HUDEP-2 (cell line): Measurements from ENCODE around the gene KLHL26.

Experiments
- DNase-seq, 76 experiments: peaks; one replicate each; lab custom pipeline; 2025; ENCODE audit not compliant: unreplicated experiment in 76 of 76; lab: John Stamatoyannopoulos, UW

Gene KLHL26

GRCh38 chr19:18660939-18661670, 24.3 kb downstream of the KLHL26 start:
- DNase-seq = no peak

DNA sequence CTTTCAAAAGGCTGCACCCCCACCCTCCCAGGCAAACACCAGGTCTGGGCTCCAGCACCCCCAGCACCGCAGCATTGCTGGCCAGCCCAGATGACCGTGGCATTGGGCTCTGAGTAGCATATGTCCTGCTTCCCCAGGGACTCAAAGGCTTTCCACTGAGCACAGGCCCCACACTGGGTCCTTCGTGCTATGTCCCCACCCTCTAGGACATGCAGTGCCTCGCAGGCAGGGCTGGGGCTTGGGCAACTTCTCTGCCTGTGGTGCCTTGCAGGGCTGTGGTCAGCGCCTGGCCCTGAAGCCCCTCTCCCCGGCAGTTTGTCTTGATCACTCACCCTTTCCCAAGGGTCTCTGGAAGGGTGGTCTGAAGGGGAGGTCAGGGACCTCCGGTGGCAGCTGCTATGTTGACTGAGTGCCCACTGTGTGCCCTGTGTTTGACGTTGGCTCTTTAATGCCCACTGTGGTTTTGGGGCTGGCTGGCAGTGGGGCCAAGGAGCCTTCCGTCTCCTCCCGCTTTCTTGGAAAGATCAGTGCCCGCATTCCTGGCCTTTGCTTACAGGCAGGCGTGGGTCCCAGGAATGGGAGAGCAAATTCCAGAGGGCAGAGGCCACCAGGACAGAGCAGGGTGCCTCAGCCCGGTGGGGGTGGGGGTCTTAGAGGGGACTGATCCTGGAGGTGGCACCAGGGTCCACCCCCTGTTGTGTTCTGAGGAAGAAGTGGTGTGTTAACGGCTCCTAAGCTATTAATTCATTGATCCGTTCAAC, 26.3 kb downstream of the KLHL26 start:
- no peak for DNase-seq

- DNase-seq = no peak
Observed at GRCh38 chr19:18663940-18664530, 27.2 kb downstream of the KLHL26 start.

DNA sequence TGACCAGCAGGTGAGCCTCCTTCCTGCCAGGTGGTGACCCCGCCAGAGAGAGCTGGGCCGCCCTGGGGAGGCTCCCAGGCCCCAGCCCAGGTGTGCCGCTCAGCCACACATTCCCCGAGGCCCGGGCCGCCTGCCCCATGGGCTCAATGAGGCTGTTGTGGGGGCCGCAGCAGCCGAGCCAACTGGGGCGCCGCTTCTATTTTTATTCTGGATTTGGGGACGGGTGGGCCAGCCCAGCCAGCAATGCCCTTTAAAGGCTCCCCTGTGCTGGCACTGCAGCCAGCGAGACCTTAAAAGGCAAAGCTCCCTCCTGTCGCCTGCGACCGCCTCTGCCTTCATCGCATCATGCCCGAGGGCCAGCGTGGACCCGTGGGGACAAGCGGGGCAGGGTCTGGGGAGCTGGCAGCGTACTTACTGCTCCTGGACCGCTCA, 29.0 kb downstream of the KLHL26 start:
- DNase-seq = no peak

- DNase-seq = no peak
Observed at GRCh38 chr19:18666317-18666716, 29.5 kb downstream of the KLHL26 start.

DNA sequence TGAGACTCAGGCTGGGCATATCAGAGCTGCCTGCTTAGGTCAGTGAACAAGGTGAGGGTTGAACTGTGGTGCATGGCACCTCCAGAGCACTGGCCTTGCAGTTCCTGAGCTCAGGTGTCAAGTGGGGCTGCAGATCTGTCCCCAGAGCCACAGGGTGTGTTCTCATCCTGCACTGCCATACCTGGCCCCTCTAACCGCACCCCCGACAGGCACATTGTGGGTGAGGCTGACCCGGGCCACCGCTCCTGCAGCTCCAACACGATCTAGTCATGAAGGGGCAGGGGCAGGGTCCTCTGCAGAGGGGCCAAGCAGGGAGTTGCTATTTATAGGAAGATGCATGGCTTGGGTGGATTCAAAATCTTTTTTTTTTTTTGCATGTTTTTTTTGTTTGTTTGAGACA, 30.0 kb downstream of the KLHL26 start:
- no peak for DNase-seq

DNA sequence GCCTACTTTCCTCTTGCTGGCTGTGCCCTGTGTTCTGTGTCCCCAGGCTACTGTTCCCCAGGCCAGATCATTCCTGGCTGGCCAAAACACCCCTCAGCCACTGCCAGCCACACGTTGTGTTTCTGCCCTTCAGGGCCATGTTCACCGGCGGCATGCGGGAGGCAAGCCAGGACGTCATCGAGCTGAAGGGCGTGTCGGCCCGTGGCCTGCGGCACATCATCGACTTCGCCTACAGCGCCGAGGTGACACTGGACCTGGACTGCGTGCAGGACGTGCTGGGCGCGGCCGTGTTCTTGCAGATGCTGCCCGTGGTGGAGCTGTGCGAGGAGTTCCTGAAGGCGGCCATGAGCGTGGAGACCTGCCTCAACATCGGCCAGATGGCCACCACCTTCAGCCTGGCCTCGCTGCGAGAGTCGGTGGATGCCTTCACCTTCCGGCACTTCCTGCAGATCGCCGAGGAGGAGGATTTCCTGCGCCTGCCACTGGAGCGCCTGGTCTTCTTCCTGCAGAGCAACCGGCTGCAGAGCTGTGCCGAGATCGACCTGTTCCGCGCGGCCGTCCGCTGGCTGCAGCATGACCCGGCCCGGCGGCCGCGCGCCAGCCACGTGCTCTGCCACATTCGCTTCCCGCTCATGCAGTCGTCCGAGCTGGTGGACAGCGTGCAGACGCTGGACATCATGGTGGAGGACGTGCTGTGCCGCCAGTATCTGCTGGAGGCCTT, 30.9 kb downstream of the KLHL26 start:
- no peak for DNase-seq

DNA sequence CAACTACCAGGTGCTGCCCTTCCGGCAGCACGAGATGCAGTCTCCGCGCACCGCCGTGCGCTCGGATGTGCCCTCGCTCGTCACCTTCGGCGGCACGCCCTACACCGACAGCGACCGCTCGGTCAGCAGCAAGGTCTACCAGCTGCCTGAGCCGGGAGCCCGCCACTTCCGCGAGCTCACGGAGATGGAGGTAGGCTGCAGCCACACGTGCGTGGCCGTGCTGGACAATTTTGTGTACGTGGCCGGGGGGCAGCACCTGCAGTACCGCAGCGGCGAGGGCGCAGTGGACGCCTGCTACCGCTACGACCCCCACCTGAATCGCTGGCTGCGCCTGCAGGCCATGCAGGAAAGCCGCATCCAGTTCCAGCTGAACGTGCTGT, 31.4 kb downstream of the KLHL26 start:
- DNase-seq = no peak

DNA sequence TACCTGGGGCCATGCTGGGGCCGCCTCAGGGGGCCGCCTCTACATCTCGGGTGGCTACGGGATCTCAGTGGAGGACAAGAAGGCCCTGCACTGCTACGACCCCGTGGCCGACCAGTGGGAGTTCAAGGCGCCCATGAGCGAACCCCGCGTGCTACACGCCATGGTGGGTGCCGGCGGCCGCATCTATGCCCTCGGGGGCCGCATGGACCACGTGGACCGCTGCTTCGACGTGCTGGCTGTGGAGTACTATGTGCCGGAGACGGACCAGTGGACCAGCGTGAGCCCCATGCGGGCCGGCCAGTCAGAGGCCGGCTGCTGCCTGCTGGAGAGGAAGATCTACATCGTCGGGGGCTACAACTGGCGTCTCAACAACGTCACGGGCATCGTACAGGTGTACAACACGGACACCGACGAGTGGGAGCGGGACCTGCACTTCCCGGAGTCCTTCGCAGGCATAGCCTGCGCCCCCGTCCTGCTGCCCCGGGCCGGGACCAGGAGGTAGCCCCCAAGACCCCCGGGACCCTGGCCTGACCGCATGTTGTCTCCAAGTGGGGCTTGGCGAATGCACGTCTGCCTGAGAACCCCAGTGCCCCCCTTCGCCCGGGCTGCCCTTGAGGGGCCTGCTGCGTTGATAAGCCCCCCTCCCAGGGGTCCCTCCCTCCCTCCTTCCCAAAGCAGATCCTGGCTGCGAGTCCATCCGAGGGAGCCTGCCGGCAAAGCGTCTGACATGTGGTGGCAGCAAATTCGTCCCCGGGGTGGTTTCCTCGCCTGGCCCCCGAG, 32.1 kb downstream of the KLHL26 start:
- DNase-seq = no peak

DNA sequence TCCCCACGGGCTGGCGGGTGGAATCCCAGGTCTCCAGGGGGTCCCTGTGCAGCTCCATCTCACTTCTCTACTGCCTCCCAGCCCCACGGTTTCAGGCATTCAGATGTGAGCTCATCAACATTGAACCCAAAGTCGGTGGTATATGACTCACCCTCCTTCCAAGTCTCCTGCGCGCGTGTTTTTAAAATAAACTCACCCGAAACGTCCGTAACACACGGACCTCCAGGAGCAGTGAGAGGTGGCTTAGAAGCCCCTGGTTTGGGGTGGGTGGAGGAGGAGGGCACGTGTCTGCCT, 32.6 kb downstream of the KLHL26 start:
- DNase-seq = no peak

GRCh38 chr19:18669883-18670282, 33.1 kb downstream of the KLHL26 start:
- no peak for DNase-seq

DNA sequence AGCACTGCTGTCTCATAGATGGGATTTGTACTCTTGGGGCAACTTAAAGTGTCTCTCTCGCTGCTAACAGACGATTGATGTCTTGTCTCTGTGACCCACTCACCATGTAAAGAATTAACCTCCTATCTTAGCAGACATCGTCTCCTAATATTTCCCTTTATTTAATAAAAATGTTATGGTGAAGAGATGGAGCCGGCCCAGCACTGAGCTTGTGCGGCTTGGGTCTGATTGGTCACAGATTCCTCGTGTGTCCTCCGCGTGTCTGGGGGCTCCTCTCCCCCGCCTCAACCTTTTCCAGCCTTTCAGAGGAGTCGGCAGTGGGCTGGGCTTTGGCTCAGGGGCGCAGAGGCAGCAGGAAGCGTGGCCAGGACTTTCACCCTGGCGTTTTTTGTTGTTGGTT, 33.5 kb downstream of the KLHL26 start:
- DNase-seq = no peak

- DNase-seq = no peak
Observed at GRCh38 chr19:18671303-18672043, 34.6 kb downstream of the KLHL26 start.

DNA sequence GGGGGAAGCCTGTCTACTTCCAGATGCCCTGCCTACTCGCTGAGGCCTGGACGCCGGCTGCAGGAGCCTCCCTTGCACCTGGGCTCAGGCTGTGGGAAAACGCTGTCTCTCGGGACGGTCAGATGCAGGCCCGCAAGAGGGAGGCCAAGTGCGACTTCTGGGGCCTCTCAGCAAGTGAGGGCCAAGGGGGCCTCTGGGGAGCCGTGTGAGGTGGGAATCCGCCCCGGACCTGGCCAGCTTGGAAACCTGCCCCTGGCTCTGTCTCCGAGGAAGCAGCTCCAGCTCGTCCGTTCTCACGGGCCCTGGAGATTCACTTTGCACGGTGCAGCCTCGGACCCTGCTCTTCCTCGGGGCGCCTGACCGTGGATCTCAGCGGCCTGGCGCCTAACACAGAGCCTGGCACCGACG, 35.2 kb downstream of the KLHL26 start:
- no peak for DNase-seq

DNA sequence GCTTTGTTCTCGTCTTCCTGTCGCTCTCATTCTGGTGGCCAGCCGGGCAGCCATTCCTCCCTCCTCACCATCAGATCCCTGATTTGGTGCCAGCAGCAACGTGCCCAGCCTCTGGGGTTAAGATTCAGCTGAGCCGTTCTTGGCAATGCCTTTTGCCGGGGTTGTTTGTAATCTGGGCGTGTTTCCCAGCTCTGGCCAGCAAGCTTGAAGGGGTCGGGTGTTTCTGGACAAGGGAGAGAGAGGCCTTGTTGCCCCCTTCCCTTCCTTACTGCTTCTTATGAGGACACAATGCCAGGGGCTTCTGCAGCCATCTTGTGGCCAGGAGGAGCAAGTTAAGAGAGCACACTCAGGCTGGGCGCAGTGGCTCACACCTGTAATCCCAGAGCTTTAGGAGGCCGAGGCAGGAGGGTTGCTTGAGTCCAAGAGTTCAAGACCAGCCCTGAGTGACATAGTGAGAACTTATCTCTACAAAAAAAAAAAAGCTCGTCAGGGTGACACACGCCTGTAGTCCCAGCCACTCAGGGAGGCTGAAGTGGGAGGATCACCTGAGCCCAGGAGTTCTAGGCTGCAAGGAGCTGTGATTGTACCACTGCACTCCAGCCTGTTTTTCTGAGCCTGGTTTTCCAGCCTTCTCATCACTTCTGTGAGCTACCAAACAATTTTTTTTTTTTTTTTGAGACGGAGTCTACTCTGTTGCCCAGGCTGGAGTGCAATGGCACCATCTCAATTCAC, 35.9 kb downstream of the KLHL26 start:
- no peak for DNase-seq

DNA sequence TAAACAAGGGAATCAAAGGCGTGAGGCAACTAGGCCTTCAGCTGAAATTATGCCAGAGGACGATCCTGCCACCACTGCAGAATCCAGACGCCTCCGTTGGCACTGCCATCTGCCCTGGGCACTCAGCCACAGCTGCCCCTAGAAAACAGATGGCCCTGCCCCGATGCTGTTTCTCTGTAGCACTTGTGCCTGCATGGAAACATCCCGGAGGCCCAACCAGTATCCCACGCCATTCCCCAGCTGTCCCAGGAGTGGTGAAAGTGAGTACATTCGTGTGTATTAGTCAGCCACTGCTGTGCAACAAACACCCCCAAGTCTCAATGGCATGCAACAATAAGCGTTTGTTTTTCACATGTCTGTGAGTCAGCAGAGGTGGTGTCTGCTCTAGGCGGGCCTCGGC, 37.8 kb downstream of the KLHL26 start:
- no peak for DNase-seq

- peak in 21 of 76 experiments; percentile 11 to 55 (median 18) for DNase-seq
Observed at GRCh38 chr19:18675779-18676178, 39.0 kb downstream of the KLHL26 start.

- no peak for DNase-seq
Observed at GRCh38 chr19:18676692-18677091, 39.9 kb downstream of the KLHL26 start.

DNA sequence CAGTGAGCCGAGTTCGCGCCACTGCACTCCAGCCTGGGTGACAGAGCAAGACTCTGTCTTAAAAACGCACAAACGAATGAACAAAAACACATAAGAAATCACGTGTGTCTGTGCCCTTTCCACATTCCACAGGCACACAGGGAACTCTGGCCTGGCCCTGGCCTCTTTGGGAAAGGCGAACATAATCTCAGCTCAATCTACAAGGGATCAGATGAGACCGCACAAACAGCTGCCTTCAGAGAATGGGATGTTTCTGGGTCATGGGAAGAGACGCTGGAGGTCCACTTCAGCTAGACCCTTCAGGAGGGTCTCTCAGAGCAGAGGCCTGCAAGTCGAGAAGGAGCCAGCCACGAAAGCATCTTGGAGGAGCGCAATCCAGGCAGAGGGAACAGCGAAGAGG, 40.3 kb downstream of the KLHL26 start:
- DNase-seq = no peak
